Endothelial cell of umbilical vein (primary cell): ENCODE results near the gene GSN. TPM values are rescaled to one million over a fixed set of nuclear protein-coding genes. Genes with fewer than 3 reads are reported as not detected.

Source experiments
- BruUV-seq: library from RNA; stranded (reverse); fragments of 400-500 nt; replicated peaks from 2 replicates; lab custom pipeline; 2021; lab: Mats Ljungman, UMichigan
- CTCF ChIA-PET: fragments of 300-600, 350-600 bp; sonication (Branson Sonifier 250); formaldehyde crosslinking; loops from one replicate; lab custom pipeline; 2021; ENCODE audit warnings: antibody characterized with exemption, inconsistent platforms; lab: Charles Lee
- POLR2A ChIA-PET: fragments of 300-600, 350-600 bp; sonication (Branson Sonifier 250); formaldehyde crosslinking; loops from one replicate; lab custom pipeline; 2021; ENCODE audit warnings: antibody characterized with exemption, inconsistent platforms; lab: Charles Lee
- DNase-seq: peaks from one replicate; pipeline ENCODE4 v3.0.0-alpha.2; 2011; ENCODE audit warnings: low read depth, low spot score
- FAIRE-seq: peaks from 2 replicates; lab custom pipeline; 2011; peaks lifted over from hg19 to GRCh38; lab: Jason Lieb, UNC
- H2AFZ ChIP-seq: 2 replicates; pipeline ENCODE4 v1.6.0; 2012; ENCODE audit warnings: low read depth, low read length, control low read depth, inconsistent platforms
- H3K27ac ChIP-seq: 2 replicates; pipeline ENCODE4 v1.5.1; 2011; ENCODE audit warnings: low read depth, mild to moderate bottlenecking, control low read depth, low read length, moderate library complexity; ENCODE audit not compliant: insufficient read depth
- H3K27me3 ChIP-seq, 2 experiments: 2 replicates each; pipeline versions ENCODE4 v1.6.0 to v1.6.1; 2011; ENCODE audit warnings: low read length in 2 of 2, mixed read lengths in 1 of 2; ENCODE audit not compliant: control insufficient read depth in 2 of 2, insufficient read depth in 2 of 2
- H3K36me3 ChIP-seq, 2 experiments: 2 replicates in 1 of 2; 3 replicates in 1 of 2; pipeline ENCODE4 v1.5.1; 2011; ENCODE audit warnings: low read length in 2 of 2, mild to moderate bottlenecking in 1 of 2, moderate library complexity in 1 of 2; ENCODE audit not compliant: control insufficient read depth in 2 of 2, insufficient read depth in 2 of 2; ENCODE audit errors: extremely low read depth in 1 of 2
- H3K4me1 ChIP-seq: 3 replicates; pipeline ENCODE4 v1.5.1; 2011; ENCODE audit warnings: mild to moderate bottlenecking, low read length; ENCODE audit not compliant: control insufficient read depth, insufficient read depth; ENCODE audit errors: extremely low read depth
- H3K4me2 ChIP-seq: 2 replicates; pipeline ENCODE4 v1.6.1; 2011; ENCODE audit warnings: low read length, control low read depth, mixed read lengths; ENCODE audit not compliant: insufficient read depth
- H3K4me3 ChIP-seq, 3 experiments: fragments of 200-600 bp in 1 of 3; sonication (generic), shearing (Covaris generic) in 1 of 3; replicated peaks in 1 of 3; 2 replicates each; pipeline ENCODE4 v1.5.1; 2011 to 2016; ENCODE audit warnings: control low read depth in 3 of 3, low read length in 3 of 3, mild to moderate bottlenecking in 2 of 3, inconsistent platforms in 1 of 3, low read depth in 1 of 3, moderate library complexity in 1 of 3; ENCODE audit not compliant: insufficient read depth in 1 of 3
- H3K79me2 ChIP-seq: 2 replicates; pipeline ENCODE4 v1.6.0; 2012; ENCODE audit warnings: low read length, inconsistent platforms; ENCODE audit not compliant: control insufficient read depth, insufficient read depth
- H3K9ac ChIP-seq: replicated peaks from 2 replicates; pipeline ENCODE3; 2011; ENCODE audit warnings: low read length, control low read depth; ENCODE audit not compliant: insufficient read depth; ENCODE audit errors: extremely low read depth
- H3K9me1 ChIP-seq: replicated peaks from 3 replicates; pipeline ENCODE4 v1.6.0; 2011; ENCODE audit warnings: mild to moderate bottlenecking, low read length; ENCODE audit not compliant: control insufficient read depth, insufficient read depth; ENCODE audit errors: extremely low read depth
- H3K9me3 ChIP-seq: replicated peaks from 2 replicates; pipeline ENCODE4 v1.5.1; 2012; ENCODE audit warnings: low read length, inconsistent platforms; ENCODE audit not compliant: control insufficient read depth, insufficient read depth
- H4K20me1 ChIP-seq: replicated peaks from 2 replicates; pipeline ENCODE3; 2011; ENCODE audit warnings: mild to moderate bottlenecking, low read length; ENCODE audit not compliant: control insufficient read depth, insufficient read depth; ENCODE audit errors: extremely low read depth
- EZH2 ChIP-seq: IDR thresholded peaks from 2 replicates; pipeline ENCODE4 v1.6.1; 2012; ENCODE audit warnings: borderline replicate concordance, low read depth, mild to moderate bottlenecking, moderate library complexity, low read length, inconsistent platforms; ENCODE audit not compliant: severe bottlenecking
- FOS ChIP-seq: IDR thresholded peaks from 2 replicates; pipeline ENCODE4 v1.6.1; 2011; ENCODE audit warnings: mild to moderate bottlenecking, low read length, moderate library complexity, borderline replicate concordance; ENCODE audit not compliant: insufficient read depth
- GATA2 ChIP-seq: IDR thresholded peaks from 2 replicates; pipeline ENCODE4 v1.7.0; 2011; ENCODE audit warnings: low read depth, mild to moderate bottlenecking, moderate library complexity, mixed read lengths, low read length; ENCODE audit not compliant: insufficient read length, insufficient read depth
- JUN ChIP-seq: IDR thresholded peaks from 2 replicates; pipeline ENCODE4 v1.6.1; 2011; ENCODE audit warnings: borderline replicate concordance, low read depth; ENCODE audit not compliant: insufficient read length, insufficient read depth
- MYC ChIP-seq: IDR thresholded peaks from one replicate; pipeline ENCODE4 v1.6.1; 2011; ENCODE audit warnings: mild to moderate bottlenecking, low read depth, low read length
- POLR2A ChIP-seq: IDR thresholded peaks from 2 replicates; pipeline ENCODE4 v1.6.1; 2012; ENCODE audit warnings: low read depth, mild to moderate bottlenecking, control low read depth, low read length
- POLR2AphosphoS5 ChIP-seq: IDR thresholded peaks from 2 replicates; pipeline ENCODE4 v1.6.1; 2012; ENCODE audit warnings: low read depth, mild to moderate bottlenecking, control low read depth, low read length, moderate library complexity; ENCODE audit not compliant: insufficient read depth
- dilution Hi-C: fragments of 300-500 bp; cut with MboI; formaldehyde crosslinking; loops from one replicate; pipeline ENCODE4 v1.15.0; 2019; ENCODE audit warnings: low sequenced_read_pairs; ENCODE audit not compliant: extremely low pct_ligation_motif_present
- intact Hi-C: fragments of 100-400 bp; cut with micrococcal nuclease; formaldehyde crosslinking; loops from one replicate; pipeline ENCODE4 v1.10.0; 2022
- polyA plus RNA-seq, 4 experiments: library from polyadenylated mRNA; depleted of rRNA in 3 of 4; stranded (reverse) in 3 of 4; unstranded in 1 of 4; fragments of >200 nt; gene quantifications; 2 replicates each; pipeline versions ENCODE4 v1.2.1 to v1.2.3, GENCODE V29; 2011 to 2012; ENCODE audit warnings: missing spikeins in 1 of 4
- total RNA-seq: library from RNA; stranded (reverse); gene quantifications from 2 replicates; pipeline ENCODE4 v1.2.3, GENCODE V29; 2021
- TF ChIP-seq, protein P1 (sequence below), 2 donors: IDR thresholded peaks; 1 replicate in 1 of 2; 2 replicates in 1 of 2; pipeline ENCODE4 v1.5.1; 2011; ENCODE audit warnings: low read length in 2 of 2, mild to moderate bottlenecking in 2 of 2, moderate library complexity in 2 of 2, control low read depth in 1 of 2, inconsistent platforms in 1 of 2, low read depth in 1 of 2; ENCODE audit not compliant: insufficient read depth in 1 of 2; ENCODE audit errors: extremely low read depth in 1 of 2
- TF ChIP-seq, protein P2 (sequence below): IDR thresholded peaks from 2 replicates; pipeline ENCODE4 v1.6.1; 2011; ENCODE audit not compliant: insufficient read depth, insufficient read length

GSN gene
- total and polyA plus RNA-seq, 2 donors (not counting 3 experiments of a cell fraction or from before 2014, with no cell fraction given), result 130 to 232 TPM

DNA sequence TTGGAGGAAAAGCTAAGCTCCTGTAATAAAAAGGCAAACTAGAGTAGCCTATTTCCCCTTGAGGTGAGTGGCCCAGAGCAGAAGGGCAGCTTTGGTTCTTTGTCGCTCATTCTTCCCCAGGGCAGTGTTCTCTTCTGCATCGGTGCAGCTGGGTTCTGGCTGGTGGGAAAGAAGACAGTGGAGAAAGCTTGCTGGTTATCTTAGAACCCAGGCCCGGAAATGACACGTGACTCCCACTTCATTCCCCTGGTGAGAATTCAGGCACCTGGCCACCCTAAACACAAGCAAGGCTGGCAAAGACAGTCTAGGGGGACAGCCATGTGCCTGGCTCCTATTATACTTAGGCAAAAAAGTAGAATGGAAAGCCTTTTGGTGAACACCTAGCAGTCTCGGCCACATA is 32.5 kb upstream of the GSN start:
- intact Hi-C loops, result no loop called here
- peaks cover 6% of the 10 kb centered on the region for H3K4me1 ChIP-seq
- dilution Hi-C loops, result no loop called here
- DNase-seq (no peak), FAIRE-seq (no peak)
- ChIA-PET POLR2A (interaction anchor here (0.8 kb wide), 1 partner anchor 25 kb away, joined by 4 read pairs; no protein-coding TSS in a partner anchor), CTCF (interaction anchor here (1.1 to 2.9 kb wide), 4 partner anchors 8 to 34 kb away, joined by 3 to 15 read pairs (median 4); partner anchors contain the start of gene RAB14)
- no peaks in the 10 kb centered on the region for H4K20me1 ChIP-seq
- H3K9me3 ChIP-seq, result no peaks in the 10 kb centered on the region
- H3K9me1 ChIP-seq, result no peaks in the 10 kb centered on the region
- no TSS peak for BruUV-seq
- H3K4me2 ChIP-seq, result no peak overlapping the region
- H3K27me3 ChIP-seq, result peaks cover 0 to 3% of the 10 kb centered on the region in 2 experiments
- no peaks in the 10 kb centered on the region for H3K36me3 ChIP-seq
- no peak overlapping the region for H3K9ac ChIP-seq
- H2AFZ ChIP-seq, result no peak overlapping the region
- TF ChIP-seq GATA2 (no peak), EZH2 (no peak), JUN (no peak), FOS (no peak), POLR2AphosphoS5 (no peak), MYC (no peak), POLR2A (no peak)
- TF ChIP-seq, protein P1, sequence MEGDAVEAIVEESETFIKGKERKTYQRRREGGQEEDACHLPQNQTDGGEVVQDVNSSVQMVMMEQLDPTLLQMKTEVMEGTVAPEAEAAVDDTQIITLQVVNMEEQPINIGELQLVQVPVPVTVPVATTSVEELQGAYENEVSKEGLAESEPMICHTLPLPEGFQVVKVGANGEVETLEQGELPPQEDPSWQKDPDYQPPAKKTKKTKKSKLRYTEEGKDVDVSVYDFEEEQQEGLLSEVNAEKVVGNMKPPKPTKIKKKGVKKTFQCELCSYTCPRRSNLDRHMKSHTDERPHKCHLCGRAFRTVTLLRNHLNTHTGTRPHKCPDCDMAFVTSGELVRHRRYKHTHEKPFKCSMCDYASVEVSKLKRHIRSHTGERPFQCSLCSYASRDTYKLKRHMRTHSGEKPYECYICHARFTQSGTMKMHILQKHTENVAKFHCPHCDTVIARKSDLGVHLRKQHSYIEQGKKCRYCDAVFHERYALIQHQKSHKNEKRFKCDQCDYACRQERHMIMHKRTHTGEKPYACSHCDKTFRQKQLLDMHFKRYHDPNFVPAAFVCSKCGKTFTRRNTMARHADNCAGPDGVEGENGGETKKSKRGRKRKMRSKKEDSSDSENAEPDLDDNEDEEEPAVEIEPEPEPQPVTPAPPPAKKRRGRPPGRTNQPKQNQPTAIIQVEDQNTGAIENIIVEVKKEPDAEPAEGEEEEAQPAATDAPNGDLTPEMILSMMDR (IDR thresholded peaks at IDR 0.05; ENCODE audit: extremely low read depth in 1 of 2, insufficient read depth in 1 of 2, low read depth in 1 of 2, low read length in 2 of 2), result no peak
- TF ChIP-seq, protein P2, sequence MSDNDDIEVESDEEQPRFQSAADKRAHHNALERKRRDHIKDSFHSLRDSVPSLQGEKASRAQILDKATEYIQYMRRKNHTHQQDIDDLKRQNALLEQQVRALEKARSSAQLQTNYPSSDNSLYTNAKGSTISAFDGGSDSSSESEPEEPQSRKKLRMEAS, result no peak
- no peak overlapping the region for H3K27ac ChIP-seq
- no peak overlapping the region for H3K4me3 ChIP-seq
- H3K79me2 ChIP-seq, result no peaks in the 10 kb centered on the region
